HFF-Myc (cell line): Measurements from ENCODE around the gene FLOT2.

Experiments
- DNase-seq: peaks from one replicate; pipeline ENCODE4 v3.0.0-alpha.2; 2011; ENCODE audit warnings: low read depth; ENCODE audit errors: extremely low read depth
- H3K4me3 ChIP-seq: replicated peaks from 2 replicates; pipeline ENCODE4 v1.5.1; 2011; ENCODE audit warnings: low read depth, mild to moderate bottlenecking, control low read depth, low read length
- TF ChIP-seq, protein P1 (sequence below): IDR thresholded peaks from 2 replicates; pipeline ENCODE4 v1.5.1; 2012; ENCODE audit warnings: mild to moderate bottlenecking, low read depth, low read length, control low read depth; ENCODE audit errors: missing control alignments

Gene FLOT2, protein sequence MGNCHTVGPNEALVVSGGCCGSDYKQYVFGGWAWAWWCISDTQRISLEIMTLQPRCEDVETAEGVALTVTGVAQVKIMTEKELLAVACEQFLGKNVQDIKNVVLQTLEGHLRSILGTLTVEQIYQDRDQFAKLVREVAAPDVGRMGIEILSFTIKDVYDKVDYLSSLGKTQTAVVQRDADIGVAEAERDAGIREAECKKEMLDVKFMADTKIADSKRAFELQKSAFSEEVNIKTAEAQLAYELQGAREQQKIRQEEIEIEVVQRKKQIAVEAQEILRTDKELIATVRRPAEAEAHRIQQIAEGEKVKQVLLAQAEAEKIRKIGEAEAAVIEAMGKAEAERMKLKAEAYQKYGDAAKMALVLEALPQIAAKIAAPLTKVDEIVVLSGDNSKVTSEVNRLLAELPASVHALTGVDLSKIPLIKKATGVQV

GRCh38 chr17:28896884-28897768, at the start of gene FLOT2:
TSS of gene FLOT2 (minus strand) at chr17:28897733. CDS start at chr17:28897574, 159 bp downstream.
- no peak for DNase-seq
- TF ChIP-seq, protein P1, sequence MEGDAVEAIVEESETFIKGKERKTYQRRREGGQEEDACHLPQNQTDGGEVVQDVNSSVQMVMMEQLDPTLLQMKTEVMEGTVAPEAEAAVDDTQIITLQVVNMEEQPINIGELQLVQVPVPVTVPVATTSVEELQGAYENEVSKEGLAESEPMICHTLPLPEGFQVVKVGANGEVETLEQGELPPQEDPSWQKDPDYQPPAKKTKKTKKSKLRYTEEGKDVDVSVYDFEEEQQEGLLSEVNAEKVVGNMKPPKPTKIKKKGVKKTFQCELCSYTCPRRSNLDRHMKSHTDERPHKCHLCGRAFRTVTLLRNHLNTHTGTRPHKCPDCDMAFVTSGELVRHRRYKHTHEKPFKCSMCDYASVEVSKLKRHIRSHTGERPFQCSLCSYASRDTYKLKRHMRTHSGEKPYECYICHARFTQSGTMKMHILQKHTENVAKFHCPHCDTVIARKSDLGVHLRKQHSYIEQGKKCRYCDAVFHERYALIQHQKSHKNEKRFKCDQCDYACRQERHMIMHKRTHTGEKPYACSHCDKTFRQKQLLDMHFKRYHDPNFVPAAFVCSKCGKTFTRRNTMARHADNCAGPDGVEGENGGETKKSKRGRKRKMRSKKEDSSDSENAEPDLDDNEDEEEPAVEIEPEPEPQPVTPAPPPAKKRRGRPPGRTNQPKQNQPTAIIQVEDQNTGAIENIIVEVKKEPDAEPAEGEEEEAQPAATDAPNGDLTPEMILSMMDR: no peak
- peak within 1 kb of the TSS; percentile 65 for H3K4me3 ChIP-seq

GRCh38 chr17:28946239-28946638, 48.7 kb upstream of the FLOT2 start:
- no peak overlapping the region for H3K4me3 ChIP-seq
- TF ChIP-seq, protein P1: no peak
- DNase-seq: no peak

DNA sequence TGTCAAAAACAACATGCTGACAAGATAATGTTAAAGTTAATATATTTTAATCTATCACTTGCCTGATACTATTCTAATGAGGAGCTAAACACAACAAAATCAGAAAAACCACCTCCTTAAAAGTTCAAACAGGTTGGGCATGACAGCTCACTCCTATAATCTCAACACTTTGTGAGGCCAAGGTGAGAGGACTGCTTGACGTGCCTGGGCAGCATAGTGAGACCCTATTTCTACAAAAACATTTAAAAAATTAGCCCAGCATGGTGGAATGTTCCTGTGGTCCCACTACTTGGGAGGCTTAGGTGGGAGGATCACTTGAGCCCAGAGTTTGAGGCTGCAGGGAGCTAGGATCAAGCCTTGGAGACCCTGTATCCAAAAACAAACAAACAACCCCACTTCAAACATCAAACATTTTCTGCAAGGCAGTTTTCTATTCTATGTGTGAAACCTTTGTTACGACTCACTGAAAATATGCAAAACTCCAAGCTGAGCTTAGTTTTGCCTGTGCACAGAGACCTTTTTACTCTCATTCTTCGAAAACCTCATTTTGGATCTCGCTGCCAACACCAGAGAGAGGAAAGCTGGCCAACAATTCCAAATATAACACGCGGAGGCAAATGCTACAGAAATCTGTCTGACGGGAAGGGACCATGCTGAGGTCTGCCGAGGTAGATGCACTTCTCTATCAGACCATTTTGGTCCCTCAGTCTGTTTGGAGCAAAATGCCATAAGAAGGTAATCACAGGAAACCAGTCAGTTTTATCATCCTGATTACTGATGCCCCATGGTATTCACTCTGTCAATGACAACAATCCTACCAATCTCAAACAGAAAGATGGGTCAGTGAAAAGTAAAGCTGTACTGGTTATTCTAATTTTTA, 47.6 kb upstream of the FLOT2 start:
- no peak overlapping the region for H3K4me3 ChIP-seq
- no peak for DNase-seq
- TF ChIP-seq, protein P1: no peak

- DNase-seq: no peak
- TF ChIP-seq, protein P1: no peak
Observed at GRCh38 chr17:28944343-28944742, 46.8 kb upstream of the FLOT2 start.

GRCh38 chr17:28942925-28943324, 45.4 kb upstream of the FLOT2 start:
- DNase-seq: no peak
- H3K4me3 ChIP-seq: no peak overlapping the region
- TF ChIP-seq, protein P1: no peak

More at GRCh38 chr17:28944343-28944742, 46.8 kb upstream of the FLOT2 start:
- H3K4me3 ChIP-seq: no peak overlapping the region

- TF ChIP-seq, protein P1: no peak
- no peak overlapping the region for H3K4me3 ChIP-seq
- no peak for DNase-seq
Observed at GRCh38 chr17:28941251-28941650, 43.7 kb upstream of the FLOT2 start.
